ENCODE data around the gene HLCS.

The HLCS gene

DNA sequence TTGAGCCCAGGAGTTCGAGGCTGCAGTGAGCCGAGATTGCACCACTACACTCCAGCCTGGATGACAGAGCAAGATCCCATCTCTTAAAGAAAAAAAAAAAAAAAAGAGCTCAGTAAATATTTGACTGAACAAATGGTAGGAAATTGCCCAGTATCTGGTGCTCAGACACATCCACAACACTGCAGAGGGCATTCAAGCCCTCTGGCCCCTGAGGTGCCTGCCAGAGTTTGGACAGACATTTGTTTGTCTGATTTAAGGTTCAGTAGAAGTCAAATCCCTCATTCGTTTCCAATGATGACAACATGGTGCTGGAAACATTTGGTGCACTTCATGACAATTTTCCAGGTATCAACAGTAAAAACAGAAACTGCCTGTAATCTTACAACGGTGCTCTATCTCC is 86.6 kb downstream of the HLCS start:
- DNase-seq, result no peak

DNA sequence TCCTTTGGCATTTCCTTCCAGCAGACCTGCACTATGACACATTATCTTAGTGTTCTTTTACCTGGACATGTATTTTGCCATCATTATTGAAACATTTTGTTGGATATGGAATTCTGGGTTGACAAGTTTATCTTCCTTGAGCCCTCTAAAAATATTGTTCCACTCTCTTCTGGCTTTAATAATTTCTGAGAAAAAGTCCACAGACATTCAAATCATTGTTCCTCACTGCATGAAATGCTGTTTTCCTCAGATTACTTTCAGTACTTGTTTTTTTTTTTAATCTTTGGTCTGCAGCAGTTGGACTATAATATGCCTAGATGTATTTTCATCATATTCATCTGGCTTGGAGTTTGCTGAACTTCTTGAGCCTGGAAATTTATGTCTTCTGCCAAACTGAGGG is 88.7 kb downstream of the HLCS start:
- no peak for DNase-seq

- DNase-seq, result no peak
These were observed 91.8 kb downstream of the HLCS start for GRCh38 chr21:36874665-36875064.

DNA sequence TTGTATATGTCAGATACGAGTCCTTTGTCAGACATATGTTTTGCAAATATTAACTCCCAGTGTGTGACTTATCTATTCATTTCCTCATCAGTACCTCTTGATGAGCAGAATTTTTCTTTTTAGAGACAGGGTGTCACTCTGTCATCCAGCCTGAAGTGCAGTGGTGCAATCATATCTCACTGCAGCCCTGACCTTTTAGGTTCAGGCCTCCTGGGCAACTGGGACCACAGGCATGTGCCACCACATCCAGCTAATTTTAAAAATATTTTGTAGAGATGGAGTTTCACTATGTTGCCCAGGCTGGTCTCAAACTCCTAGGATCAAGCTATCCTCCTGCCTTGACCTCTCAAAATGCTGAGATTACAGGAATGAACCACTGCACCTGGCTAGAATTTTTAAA is 93.0 kb downstream of the HLCS start:
- no peak for DNase-seq

- DNase-seq, result no peak
These were observed 99.1 kb downstream of the HLCS start for GRCh38 chr21:36867291-36867905.

DNA sequence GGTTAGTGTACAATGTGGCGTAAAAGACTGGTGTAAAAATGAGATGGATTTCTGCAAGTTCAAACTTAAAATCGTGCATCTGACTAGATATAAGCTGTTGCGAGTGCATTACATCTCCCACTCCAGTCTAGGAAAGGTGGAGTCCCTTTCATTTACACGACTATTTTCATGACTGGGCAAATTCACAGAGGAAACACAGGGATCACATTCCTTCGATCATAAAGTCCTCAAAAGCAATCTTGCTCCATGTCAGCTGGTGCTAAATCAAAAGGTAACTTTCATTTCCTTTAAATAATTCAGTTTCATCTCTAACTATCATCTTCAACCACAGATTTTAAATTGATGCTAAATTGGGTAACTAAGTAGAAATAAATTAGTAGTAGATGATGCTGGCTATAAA is 100.0 kb downstream of the HLCS start:
- no peak for DNase-seq

DNA sequence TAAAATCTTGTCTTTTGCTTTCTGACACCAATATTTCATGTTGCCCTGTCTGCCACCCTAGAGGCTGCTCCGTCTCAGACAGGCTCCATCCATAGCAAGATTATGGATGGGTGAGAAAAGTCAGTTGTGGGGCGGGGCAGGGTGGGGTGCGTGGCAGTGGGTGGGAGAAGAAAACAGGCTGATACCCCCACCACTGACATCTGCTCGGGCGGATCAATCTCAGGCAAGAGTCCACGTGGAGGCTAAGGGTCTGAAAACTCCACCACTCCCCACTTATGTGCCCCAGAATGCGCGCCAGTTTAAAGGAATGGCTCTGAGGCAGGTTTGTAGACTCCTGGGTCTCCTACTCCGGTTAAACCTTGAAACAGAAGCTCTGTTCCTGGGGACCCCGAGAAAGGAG is 101.5 kb downstream of the HLCS start:
- no peak for DNase-seq

DNA sequence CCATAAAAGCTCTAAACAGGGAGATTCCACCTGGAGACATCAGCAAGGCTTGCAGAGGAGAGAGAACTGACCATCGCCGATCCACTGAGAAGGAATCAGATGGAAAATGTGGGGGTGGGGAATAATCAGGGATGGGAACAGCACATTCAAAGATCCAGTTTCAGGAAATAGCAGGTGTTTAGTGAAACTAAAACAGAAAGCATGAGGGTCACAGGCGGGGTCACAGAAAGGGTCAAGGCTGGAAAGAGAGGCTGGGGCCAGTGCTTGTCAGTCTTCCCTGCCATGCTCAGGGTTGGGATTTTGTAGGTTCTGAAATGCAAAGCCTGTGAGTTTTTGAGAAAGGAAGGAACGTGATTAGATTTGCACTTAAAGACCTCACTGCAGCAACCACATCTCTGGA is 103.2 kb downstream of the HLCS start:
- no peak for DNase-seq

- DNase-seq, result no peak
These were observed 104.7 kb downstream of the HLCS start for GRCh38 chr21:36861595-36862323.

GRCh38 chr21:36860736-36861594 is 105.5 kb downstream of the HLCS start:
- DNase-seq, result no peak

DNA sequence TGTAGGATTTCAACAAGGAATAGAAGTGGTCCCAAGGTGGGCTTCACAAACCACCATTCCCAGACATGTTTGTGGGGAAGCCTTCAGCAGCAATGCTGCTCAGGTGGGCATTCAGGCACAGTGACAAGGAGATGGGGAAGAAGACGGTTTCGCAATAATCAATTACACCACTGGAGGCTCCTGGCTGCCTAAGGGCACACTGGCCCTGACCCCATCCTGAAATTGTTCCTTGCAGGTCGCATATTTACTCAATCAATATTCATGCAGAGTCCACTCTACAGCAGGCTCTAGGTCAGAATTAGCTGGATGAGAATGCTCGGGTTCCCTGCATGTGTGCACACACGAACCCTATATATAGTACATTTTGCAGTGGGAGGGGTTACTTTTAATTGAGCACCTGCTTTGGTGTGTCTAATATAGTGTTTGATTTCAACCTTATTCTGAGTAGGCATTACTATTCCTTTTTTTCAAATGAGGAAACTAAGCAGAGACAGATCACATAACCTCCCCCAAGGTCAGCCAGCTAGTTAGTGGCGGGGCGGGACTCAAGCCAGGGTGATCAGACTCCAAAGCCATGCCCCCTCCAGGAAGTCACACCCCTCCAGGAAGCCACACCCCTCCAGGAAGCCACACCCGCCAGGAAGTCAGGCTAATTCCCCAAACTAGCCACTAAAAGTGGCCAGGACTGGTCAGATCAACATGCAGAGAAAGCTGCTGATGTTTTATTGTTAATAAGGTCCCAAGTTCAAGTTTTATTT is 106.5 kb downstream of the HLCS start:
- DNase-seq, result no peak

GRCh38 chr21:36858320-36858957 is 108.0 kb downstream of the HLCS start:
- no peak for DNase-seq

- no peak for DNase-seq
These were observed 109.8 kb downstream of the HLCS start for GRCh38 chr21:36856643-36857042.

- no peak for DNase-seq
These were observed 112.1 kb downstream of the HLCS start for GRCh38 chr21:36854391-36854790.

GRCh38 chr21:36852864-36853263 is 113.6 kb downstream of the HLCS start:
- DNase-seq, result no peak

DNA sequence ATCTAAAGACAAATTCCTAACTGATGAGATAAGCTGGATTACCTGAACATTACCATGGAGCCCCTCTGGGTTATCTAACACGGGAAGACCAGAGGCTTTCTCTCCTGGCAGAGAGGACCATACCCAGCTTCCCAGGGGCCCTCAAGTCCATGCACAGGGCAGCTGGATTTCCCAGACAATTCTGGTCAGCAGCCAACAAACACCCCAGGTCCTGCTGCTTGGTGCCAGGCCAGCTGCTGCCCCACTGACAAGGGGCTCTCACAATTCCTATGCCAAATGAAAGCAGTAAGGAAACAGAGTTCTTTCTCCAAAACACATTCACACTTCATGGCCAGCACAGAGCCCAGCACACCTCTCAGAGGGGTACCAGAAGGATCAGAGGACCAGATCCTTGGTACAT is 114.2 kb downstream of the HLCS start:
- no peak for DNase-seq

- DNase-seq, result no peak
These were observed 115.3 kb downstream of the HLCS start for GRCh38 chr21:36851121-36851520.

GRCh38 chr21:36850372-36850771 is 116.1 kb downstream of the HLCS start:
- DNase-seq, result no peak

DNA sequence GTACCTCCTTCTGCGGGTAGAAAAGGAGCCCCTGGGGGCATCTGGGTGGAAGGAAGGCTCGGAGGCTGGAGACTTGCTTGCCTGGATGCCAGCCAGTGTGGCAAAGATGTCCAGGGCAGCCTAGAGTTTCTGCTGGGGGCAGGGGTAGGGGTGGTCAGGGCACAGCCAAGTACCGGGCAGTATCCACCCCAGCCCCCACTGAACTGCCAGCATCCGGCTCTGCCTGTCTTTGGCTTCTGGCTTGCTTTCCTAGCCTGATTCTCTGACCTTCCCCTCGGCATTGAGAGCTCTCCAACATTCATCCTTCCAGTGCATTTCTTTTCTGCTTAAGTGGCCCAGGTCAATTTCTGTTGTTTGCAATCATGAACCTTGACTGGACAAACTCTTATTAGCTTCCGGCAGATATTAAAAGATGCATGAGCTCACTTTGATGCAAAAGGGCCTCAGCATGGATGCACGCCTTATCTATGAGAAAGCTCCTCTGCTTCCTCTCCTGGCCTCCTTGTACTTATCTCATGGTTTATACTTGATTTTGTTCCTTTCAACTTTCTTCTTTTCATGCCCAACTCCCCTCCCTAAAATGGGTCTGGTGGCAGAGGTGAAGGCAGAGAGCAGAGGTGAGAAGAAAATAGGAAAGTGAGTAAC is 116.9 kb downstream of the HLCS start:
- DNase-seq, result no peak

- no peak for DNase-seq
These were observed 117.7 kb downstream of the HLCS start for GRCh38 chr21:36848730-36849274.

- no peak for DNase-seq
These were observed 119.3 kb downstream of the HLCS start for GRCh38 chr21:36847189-36847588.

- DNase-seq, result no peak
These were observed 119.8 kb downstream of the HLCS start for GRCh38 chr21:36846631-36847030.

Measured in NCI-H1417 treated with DMSO at 0.1 percent for 48 hours (cell line).